GM21723 (cell line): Measurements from ENCODE around the gene NEDD4L.
"Not testable (repeated sequence)": the region's sequence is repeated elsewhere in the genome, so short reads cannot be mapped to it uniquely, and the experiment has no call there.

Experiments used
- ATAC-seq: cut with Tn5 transposase; IDR thresholded peaks from one replicate; pipeline ENCODE4 v1.9.1; 2021; ENCODE audit warnings: mild to moderate bottlenecking, moderate library complexity; ENCODE audit not compliant: unreplicated experiment

Gene NEDD4L

DNA sequence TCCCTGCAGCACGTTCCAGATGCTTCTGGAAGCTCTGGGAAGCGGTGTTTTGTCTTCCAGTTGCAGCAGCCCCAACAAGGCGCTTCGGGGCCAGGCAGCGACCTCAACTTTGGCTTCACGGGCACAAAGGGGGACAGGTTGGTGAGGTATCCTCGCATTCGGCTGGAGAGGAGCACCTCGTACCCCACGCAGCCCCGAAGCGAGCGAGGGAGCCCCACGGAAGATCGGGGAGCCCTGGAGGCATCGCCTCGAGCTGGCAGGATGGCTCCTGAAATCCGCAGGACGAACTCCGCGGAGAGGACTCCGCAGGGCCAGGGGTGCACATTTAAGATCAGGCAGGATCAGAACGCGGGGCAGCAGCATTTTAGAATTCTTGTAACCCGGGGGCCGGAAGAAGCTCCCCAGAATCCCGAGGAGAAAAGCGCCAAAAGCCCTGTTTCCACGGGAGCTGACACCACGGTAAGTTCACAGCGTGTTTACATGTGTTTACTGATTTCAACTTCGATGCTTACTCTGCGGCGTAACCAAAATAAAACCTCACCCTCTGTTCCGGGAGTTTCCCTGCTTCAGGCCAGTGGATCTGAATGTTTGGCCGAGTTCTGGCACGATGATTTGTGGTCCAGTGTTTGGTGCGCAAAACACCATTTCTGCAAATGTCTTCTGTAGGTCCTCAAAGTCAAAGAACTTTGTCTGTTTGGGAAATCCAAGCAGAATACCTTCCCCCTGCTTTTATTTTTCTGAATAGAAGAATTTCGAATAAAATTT is 212.5 kb downstream of the NEDD4L start:
- no peak for ATAC-seq

DNA sequence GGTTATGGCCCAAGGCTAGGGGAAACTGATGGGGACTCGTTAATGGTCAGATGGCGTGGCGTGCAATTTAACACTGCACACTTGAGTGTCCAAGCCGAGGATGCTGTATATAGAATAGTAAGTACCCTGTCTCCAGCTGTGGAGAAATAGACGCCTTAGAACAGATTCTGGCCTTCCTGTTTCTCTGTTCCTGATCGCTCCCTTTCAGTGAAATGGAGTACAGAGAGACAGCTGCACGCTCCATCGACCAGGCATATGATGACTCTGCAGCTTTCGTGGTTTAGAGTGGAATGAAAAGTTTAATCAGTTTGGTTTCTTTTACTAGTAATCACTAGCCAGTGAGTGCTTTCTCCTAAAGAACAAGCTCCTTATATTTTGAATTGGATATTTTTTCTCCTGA is 213.4 kb downstream of the NEDD4L start:
- no peak for ATAC-seq

DNA sequence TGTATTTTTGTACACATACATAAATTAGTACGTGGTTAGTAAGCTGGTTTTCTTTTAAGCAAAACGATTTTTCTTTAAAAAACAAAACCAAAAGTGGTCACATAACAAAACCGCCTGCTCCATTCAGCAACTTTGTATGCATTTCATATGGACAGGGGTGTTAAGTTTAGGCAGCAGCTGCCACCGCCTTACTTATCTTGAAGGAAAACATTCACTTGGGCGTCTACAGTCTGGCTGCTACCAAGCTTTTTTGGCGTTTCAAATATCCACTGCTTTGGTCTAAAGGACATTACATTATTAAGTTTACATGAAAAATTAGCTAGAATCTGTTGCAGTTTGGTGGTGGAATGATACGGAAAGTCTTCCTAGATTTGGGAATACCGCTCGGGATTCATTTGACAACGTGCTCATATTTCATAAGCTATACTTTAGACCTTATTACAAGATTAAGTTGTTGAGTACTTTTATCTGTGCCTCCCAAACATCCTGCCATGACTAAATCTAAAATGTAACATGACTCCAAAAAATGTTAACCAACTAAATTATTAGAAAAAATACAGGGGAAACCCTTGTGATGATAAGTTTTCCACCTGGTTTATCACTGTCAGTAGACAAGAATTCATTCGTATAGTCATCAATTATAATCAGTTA is 214.8 kb downstream of the NEDD4L start:
- no peak for ATAC-seq

DNA sequence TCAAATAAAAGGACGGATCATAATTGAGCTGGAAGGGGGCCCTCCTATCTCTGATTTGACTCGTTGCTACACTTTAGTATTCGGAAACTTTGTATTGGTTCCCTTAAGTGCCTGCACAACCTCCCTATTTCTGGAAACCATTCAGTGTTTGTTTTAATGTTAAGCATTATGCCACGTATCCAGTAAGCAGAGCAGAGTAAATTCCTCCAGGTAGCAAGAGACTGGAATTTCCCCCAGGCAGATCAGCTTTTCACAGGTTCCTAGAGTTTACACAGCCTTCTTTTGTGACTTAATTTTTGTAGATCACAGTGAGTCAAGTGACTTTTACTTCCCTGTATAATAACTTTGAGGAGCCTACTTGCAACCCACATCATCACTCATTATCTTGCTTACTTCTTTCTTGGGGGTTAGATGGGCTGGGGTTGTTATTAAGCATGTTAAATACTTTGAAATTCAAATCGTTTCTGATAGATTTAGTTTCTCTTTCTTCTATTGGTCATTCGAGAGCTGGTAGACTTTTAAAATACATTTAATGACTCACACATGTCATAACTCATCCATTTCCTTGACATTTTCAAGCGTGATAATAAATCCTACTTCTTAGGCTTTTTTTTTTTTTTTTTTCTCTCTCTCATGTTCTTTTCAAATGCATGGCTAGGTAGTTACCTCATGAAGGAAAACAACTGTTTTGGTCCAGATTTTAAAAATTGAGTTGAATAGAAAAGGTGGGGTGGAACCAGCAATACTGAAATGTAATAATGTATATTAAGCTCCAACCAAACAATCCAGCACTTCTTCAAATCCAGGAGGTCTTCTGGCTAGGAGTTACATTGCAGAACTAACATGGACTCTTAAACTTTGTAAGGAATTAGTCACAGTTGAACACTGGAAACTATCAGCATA is 219.3 kb downstream of the NEDD4L start:
- no peak for ATAC-seq

DNA sequence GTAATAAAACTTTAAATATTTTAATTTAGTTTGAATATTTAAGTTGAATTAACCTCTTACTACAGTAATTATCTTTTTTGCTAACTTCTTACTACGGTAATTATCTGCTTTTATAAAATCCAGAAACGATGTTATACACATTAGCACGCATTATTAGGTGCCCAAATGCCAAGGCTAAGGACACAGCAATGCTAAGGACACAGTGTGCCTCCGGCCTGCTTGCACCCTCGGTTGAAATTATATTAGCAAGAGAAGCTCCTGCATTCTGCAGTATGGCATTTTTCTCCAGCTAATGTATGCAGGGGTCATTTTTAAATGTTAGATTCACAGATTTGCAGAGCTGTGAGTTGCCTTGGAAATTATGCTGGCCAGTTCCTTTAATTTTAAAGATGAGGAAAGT is 220.0 kb downstream of the NEDD4L start:
- no peak for ATAC-seq

DNA sequence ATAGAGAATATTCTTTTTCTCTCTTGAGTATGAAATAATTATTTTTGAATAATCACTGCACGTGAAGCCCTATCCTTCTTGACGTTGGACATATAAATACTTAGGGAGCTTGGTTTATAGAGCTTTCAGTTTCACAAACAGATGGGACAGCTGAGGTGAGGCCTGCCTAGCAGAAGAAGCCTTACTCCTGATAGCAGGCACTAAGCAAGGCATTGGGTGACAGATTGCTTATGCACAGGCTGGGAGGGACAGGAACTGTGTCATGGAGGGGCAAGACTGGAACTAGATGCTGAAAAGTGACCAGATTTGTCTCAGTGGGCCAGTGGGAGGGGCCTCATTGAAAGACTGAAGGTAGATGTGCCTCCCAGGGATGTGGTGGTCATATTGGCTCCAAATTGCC is 220.8 kb downstream of the NEDD4L start:
- no peak for ATAC-seq

DNA sequence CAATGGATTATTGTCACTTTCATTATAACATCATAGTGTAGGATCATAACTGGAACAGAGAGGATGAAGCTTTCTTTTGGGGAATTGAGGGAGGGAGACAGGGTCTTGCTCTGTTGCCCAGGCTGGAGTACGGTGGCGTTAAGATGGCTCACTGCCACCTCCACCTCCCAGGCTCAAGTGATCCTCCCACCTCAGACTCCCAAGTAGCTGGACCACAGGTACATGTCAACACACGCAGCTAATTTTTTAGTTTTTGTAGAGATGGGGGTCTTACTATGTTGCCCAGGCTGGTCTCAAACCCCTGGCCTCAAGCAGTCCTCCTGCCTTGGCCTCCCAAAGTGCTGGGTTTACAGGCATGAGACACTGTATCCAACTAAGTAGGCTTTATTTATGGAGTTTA is 221.5 kb downstream of the NEDD4L start:
- not testable (repeated sequence) for ATAC-seq

DNA sequence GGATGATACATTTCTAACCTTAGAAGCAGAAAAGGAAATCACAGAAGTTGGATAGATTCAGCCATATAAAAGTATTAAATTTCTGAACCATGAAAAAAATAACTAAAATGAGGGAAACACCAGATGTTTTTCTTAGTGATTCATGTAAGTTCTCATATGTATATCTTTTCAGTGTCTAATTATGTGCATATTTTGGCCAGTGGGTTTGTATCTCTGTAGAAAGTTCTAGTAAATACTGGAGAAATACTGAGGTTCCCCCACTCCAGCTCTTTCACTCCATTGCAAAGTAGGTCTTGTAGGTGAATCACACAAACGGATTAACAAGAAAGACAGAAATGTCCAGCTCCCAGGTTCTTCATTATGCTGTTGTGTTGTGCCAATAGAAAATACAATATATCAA is 222.3 kb downstream of the NEDD4L start:
- ATAC-seq = no peak

DNA sequence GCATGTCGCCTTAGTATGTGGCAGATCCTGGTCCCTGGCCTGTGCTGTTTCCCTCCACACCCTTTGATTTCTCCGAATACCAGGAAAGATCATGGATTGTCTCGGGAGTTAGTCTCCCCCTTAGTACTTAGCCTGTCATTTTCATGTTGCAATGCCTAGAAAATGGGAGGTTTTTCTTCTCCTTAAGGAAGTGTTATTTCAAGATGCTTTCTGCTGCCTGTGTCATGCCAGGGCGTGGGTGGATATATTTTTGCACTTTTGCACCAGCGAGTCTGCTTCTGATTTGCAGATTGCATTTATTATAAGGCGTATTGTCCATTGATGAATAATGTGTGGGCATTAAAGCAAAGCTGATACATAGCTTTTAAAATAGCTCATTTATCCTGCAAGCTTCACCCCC is 223.5 kb downstream of the NEDD4L start:
- ATAC-seq = no peak

DNA sequence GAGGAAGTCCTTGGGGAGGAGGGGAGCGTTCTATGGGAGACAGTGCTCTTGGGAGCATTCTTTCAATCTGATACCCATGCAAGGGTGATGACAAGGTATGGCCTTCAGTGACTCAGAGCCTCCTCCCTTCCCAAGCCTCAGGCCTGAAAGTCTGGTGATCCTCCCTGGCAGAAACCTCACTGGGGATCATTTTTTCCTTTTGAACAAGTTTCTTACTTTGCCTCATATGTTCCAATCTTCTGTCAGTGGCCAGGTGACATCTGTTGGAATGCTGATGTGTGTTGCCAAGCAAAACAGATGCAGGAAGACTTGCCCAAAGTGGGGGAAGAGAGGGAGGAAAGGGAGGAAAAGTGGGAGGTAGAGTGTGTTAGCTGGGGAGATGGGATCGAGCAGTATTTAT is 224.8 kb downstream of the NEDD4L start:
- ATAC-seq = no peak

DNA sequence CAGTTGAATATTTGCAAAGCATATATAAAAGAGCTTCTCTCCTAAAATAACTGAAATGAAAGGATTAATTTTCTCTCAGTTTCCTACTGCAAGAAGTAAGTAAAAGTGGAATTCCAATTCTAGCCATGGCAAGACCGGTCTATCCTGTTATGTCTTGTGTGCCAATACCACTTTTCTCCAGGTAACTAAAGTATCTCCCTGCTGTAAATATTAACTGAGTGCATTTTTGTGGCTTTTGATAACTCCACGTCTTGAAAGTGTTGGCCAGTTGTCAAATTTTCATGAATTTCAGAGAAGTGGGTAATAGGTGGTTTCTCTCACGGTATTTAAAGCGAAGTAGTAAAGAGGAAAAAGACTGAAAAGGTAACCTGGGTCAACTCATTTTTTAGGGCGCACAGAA is 225.9 kb downstream of the NEDD4L start:
- ATAC-seq = no peak

DNA sequence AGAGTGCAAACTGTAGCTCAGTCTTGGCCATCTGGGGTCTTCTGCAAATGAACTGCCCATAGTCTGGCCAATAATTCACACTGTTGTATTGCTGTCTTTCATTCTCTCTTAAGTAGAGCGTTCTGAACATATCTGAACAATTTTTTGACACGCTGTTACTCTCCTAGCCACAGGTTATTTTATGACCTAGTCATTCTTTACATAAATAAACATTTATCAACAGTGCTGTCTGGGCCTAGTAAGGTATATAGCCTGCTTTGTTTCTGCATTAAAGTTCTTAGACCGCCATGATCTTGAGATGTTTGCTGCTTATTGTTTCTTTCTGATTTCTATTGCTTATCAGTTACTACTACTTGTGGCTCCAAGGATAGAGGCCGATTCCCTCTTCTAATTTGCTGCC is 226.4 kb downstream of the NEDD4L start:
- no peak for ATAC-seq

DNA sequence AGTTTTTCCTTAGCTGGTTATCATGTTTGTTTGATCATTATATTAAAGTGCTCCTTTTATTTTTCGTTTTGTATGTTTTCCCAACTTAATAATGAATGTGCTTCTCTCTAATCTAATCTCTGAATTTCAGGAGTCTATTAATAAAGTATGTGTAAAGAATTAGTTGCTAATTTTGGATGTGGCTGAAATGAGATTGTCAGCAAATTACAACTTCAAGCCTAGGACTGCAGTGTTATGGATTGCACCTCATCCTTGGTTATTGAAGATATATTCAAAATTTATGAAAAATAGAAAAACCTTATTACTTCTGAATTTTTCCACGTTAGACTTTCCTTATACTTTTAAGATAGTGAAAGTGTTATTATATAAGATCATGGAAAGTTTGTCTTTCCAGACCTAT is 227.7 kb downstream of the NEDD4L start:
- no peak for ATAC-seq

DNA sequence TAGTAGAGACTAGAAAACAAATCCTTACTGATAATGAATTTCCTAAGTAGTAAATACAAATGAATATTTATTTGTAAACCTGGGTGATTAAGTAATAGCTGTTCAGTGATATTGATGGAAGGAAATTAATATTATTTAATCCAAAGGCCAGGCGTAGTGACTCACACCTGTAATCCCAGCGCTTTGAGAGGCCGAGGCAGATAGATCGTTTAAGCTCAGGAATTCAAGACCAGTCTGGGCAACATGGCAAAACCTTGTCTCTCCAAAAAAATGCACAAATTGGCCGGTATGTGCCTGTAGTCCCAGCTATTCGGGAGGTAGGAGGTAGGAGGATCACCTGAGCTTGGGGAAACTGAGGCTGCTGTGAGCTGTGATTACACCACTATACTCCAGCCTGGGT is 228.2 kb downstream of the NEDD4L start:
- ATAC-seq = no peak

DNA sequence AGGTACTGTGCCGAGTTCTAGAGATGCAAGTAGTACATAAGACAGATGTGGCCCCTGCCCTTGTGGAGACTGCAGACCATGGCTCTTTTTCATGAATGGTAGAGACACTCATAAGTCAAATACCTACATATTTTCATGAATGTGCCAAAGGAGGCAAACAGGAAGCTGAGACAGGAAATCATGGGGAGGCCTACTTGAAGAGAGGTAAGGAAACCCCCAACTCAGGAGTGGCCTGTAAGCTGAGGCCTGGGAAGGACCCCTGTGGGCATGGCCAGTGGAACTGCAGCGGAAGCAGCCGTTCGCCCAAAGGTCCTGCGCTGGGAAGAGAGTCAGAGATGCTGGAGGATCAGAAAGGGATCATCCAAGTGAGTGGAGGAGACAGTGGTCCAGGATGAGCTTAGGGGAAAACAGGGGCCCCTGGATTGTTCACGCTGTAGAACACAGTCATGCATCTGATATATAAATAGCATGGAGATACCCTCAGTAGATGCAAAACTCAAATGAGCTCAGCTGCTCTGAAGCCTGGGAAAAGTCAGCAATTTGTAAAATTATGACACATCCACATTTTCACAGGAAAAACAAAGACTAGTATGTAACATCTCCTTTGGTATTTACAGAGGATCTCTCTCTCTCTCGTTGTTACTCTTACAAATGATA is 228.9 kb downstream of the NEDD4L start:
- ATAC-seq = no peak

DNA sequence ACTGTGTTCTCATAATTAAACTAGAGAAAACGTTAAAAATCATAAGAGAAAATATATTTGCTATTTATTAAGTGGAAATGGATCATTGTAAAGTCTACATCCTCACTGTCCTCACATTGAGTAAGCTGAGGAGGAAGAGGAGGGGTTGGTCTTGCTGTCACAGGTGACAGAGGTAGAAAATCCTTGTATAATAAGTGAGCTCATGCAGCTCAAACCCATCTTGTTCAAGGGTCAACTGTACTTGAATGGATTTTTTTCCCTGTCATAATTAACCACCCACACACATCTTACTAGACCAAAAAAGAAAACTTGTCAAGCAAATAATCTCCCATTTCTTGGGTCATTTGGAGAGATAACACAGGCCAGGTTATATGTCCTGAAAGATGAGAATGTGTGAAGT is 231.2 kb downstream of the NEDD4L start:
- ATAC-seq = no peak

DNA sequence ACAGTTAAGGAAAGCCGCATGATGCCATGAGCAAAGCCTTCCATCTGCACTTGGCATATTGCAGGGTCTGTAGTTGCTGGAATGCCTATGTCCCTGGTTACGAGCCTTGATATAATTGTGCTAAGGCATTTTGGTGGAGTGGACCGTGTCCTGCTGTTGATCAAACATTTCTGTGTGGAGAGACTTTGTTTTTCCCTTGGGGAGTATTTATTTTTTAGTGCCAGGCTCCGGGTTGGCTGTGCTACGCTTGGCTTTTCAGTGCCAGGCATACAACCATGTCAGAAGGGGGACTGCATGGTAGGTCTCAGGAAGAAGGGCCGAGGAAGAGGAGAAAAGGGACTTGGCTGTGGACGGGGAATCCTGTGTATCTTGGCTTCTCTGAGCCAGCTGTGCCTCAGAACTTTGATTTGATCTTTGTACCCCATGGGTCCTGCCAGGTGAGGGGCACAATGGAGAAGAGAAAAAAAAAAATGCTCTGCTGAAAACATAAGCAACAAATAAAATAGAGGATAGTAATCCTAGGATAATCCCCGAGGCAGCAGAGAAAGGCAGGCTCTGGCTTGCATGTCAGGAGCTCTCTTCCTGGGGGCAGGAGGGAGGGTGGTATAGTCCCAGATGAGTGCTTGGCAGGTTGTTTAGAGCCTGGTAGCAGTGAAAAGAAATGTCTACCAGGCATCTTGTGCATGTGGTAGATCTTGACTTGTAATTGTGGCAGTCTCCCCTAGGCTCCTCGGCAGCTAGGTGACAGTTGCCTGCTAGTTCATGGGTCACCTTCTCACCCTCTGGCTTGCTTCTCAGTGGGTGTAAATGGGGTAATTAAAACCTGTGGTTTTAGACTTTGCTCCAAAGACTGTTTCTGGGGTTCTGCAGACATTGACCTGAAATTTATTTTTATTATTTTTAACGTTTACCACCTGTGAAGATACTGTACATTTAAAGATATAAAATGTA is 233.0 kb downstream of the NEDD4L start:
- no peak for ATAC-seq

DNA sequence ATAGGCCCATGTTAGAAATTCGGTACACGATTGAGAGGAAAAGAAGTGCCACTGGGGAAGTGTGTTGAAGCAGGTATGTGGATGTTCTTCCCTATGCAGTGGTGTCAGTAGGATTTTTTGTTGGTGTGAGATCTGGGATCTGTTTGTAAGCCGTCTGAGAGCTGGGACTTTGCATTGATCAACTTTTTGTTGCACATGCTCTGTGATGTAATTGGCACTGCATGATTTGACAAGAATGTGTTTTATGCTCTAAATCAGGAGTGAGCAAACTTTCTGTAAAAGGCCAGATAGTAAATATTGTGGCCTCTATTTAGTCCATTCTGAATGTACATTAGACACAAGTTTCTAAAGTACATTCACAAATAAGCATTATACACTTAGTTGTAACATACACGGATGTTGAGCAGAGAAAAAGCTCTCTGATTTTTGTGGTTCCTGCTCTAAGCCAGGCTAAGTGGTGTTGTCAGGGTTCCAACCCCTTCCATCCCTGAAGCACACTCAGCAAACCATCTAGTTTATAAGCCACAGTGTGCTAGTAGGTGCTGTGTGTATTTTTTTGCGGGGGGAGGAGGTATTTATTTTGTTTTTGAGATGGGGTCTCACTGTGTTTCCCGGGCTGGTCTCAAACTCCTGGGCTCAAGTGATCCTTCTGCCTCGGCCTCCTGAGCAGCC is 235.6 kb downstream of the NEDD4L start:
- no peak for ATAC-seq

DNA sequence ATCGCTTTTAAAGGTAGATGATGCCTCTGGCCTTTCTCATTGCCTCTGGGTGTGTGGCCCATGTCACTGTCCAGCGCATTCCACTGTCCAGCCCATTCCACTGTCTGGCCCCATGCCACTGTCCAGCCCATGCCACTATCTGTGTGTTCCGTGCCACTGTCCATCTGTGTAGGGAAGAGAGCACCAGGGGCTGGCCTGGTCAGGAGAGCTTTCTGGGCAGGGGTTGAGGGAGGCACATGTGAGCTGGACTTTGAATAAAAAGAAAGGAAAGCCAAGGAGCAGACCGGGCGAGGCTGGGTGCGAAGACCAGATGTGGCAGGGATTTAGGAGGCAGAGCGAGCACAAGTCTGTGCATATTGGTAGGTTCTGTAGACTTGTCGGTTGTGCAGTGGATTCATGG is 236.2 kb downstream of the NEDD4L start:
- ATAC-seq = no peak

DNA sequence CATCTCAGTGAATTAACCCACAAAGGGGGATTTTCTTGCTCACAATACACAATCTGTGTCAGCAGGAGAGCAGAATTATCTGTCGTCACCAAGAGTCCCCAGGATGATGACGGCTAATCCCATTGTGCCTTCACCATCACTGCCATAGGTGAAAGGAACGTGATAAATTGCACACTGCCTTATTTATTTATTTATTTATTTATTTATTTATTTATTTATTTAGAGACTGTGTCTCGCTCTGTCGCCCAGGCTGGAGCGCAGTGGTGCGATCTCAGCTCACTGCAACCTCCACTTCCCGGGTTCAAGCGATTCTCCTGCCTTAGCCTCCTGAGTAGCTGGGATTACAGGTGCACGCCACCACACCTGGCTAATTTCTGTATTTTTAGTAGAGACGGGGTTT is 238.8 kb downstream of the NEDD4L start:
- not testable (repeated sequence) for ATAC-seq
